HTERT RPE-1 (cell line): ENCODE measurements around the gene NFASC.

Experiments used
- in situ Hi-C: fragments of 300-500 bp; cut with MboI; formaldehyde crosslinking; loops from 4 replicates; pipeline ENCODE4 v1.14.3; 2020; ENCODE audit warnings: low sequenced_read_pairs

The NFASC gene

GRCh38 chr1:204927673-204928641 lies 57.3 kb downstream of the NFASC start:
- in situ Hi-C loops: no loop called here

- in situ Hi-C loops: no loop called here
Measured at GRCh38 chr1:204928671-204929486, 58.2 kb downstream of the NFASC start.

- in situ Hi-C loops: no loop called here
Measured at GRCh38 chr1:204929487-204930154, 59.0 kb downstream of the NFASC start.

- in situ Hi-C loops: no loop called here
Measured at GRCh38 chr1:204930155-204930523, 59.5 kb downstream of the NFASC start.

- in situ Hi-C loops: no loop called here
Measured at GRCh38 chr1:204931313-204931712, 60.7 kb downstream of the NFASC start.

GRCh38 chr1:204931768-204932572 lies 61.3 kb downstream of the NFASC start:
- in situ Hi-C loops: no loop called here

GRCh38 chr1:204932573-204932909 lies 61.9 kb downstream of the NFASC start:
- in situ Hi-C loops: no loop called here

- in situ Hi-C loops: no loop called here
Measured at GRCh38 chr1:204935155-204935554, 64.5 kb downstream of the NFASC start.

- in situ Hi-C loops: no loop called here
Measured at GRCh38 chr1:204936765-204937164, 66.1 kb downstream of the NFASC start.

GRCh38 chr1:204937901-204938300 lies 67.2 kb downstream of the NFASC start:
- in situ Hi-C loops: no loop called here

- in situ Hi-C loops: no loop called here
Measured at GRCh38 chr1:204940591-204940990, 69.9 kb downstream of the NFASC start.

GRCh38 chr1:204941421-204942338 lies 71.0 kb downstream of the NFASC start:
- in situ Hi-C loops: no loop called here

GRCh38 chr1:204943495-204943894 lies 72.8 kb downstream of the NFASC start:
- in situ Hi-C loops: no loop called here

- in situ Hi-C loops: no loop called here
Measured at GRCh38 chr1:204944662-204945061, 74.0 kb downstream of the NFASC start.

GRCh38 chr1:204945565-204945977 lies 74.9 kb downstream of the NFASC start:
- in situ Hi-C loops: no loop called here

- in situ Hi-C loops: no loop called here
Measured at GRCh38 chr1:204946640-204947039, 76.0 kb downstream of the NFASC start.

GRCh38 chr1:204947338-204947737 lies 76.7 kb downstream of the NFASC start:
- in situ Hi-C loops: no loop called here

- in situ Hi-C loops: no loop called here
Measured at GRCh38 chr1:204947747-204948146, 77.1 kb downstream of the NFASC start.

- in situ Hi-C loops: no loop called here
Measured at GRCh38 chr1:204950353-204951001, 79.8 kb downstream of the NFASC start.
